ENCODE measurements around the gene KRTAP21-3.

DNA sequence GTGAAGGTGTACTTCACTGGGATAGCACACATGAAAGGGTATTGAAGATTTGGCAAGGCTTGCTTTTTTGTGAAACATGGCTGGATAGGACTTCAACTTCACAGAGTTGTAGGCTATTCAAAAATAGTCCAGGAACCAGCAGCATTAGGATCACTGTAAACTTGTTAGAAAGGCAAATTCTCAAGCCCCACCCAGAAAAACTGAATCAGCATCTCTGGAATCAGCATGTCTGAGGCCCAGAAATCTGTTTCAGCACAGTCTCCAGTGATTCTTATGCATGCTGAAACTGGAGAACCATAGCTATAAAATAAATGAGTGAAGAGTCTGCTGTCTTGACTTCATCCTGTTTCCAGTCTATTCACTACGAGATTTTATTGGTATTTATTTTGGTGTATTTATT, 8.1 kb upstream of the KRTAP21-3 start:
- TF ChIP-seq, protein P1, sequence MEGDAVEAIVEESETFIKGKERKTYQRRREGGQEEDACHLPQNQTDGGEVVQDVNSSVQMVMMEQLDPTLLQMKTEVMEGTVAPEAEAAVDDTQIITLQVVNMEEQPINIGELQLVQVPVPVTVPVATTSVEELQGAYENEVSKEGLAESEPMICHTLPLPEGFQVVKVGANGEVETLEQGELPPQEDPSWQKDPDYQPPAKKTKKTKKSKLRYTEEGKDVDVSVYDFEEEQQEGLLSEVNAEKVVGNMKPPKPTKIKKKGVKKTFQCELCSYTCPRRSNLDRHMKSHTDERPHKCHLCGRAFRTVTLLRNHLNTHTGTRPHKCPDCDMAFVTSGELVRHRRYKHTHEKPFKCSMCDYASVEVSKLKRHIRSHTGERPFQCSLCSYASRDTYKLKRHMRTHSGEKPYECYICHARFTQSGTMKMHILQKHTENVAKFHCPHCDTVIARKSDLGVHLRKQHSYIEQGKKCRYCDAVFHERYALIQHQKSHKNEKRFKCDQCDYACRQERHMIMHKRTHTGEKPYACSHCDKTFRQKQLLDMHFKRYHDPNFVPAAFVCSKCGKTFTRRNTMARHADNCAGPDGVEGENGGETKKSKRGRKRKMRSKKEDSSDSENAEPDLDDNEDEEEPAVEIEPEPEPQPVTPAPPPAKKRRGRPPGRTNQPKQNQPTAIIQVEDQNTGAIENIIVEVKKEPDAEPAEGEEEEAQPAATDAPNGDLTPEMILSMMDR (IDR thresholded peaks at IDR 0.05): no peak
- no peak for TF ChIP-seq POLR2A (IDR thresholded peaks at IDR 0.05)

Data from heart left ventricle (tissue), 13 donors.